Type B pancreatic cell (in vitro differentiated cells): ENCODE results near the gene GBGT1. TPM values are rescaled to one million over a fixed set of nuclear protein-coding genes. Genes with fewer than 3 reads are reported as not detected.

ENCODE experiments used
- DNase-seq: peaks from one replicate; pipeline ENCODE4 v3.0.0; 2021; ENCODE audit warnings: mixed read lengths; ENCODE audit not compliant: unreplicated experiment; ENCODE audit errors: extremely low spot score
- H3K27ac Mint-ChIP-seq: 2 replicates; pipeline ENCODE4 v1.8.0; 2021; ENCODE audit warnings: mild to moderate bottlenecking, mixed read lengths
- H3K27me3 Mint-ChIP-seq: 2 replicates; pipeline ENCODE4 v1.8.0; 2021; ENCODE audit warnings: mixed read lengths
- H3K36me3 Mint-ChIP-seq: 2 replicates; pipeline ENCODE4 v1.8.0; 2021; ENCODE audit warnings: mixed read lengths
- H3K4me1 Mint-ChIP-seq: one replicate; pipeline ENCODE4 v1.8.0; 2021; ENCODE audit warnings: mixed read lengths; ENCODE audit not compliant: unreplicated experiment
- H3K4me3 Mint-ChIP-seq: 2 replicates; pipeline ENCODE4 v1.8.0; 2021; ENCODE audit warnings: mild to moderate bottlenecking, mixed read lengths
- H3K9me3 Mint-ChIP-seq: 2 replicates; pipeline ENCODE4 v1.8.0; 2021; ENCODE audit warnings: mixed read lengths
- total RNA-seq: library from RNA; stranded (reverse); gene quantifications from 2 replicates; pipeline ENCODE4 v1.2.1, GENCODE V29; 2021; ENCODE audit warnings: low replicate concordance
- TF ChIP-seq, protein P1 (sequence below): fragments of 200-600 bp; sonication (generic); conservative IDR thresholded peaks from 2 replicates; pipeline ENCODE4 v1.5.0; 2021; ENCODE audit warnings: antibody characterized with exemption, mild to moderate bottlenecking

The GBGT1 gene
- total RNA-seq, 1 donor from 2014 or later: 21.0 TPM

DNA sequence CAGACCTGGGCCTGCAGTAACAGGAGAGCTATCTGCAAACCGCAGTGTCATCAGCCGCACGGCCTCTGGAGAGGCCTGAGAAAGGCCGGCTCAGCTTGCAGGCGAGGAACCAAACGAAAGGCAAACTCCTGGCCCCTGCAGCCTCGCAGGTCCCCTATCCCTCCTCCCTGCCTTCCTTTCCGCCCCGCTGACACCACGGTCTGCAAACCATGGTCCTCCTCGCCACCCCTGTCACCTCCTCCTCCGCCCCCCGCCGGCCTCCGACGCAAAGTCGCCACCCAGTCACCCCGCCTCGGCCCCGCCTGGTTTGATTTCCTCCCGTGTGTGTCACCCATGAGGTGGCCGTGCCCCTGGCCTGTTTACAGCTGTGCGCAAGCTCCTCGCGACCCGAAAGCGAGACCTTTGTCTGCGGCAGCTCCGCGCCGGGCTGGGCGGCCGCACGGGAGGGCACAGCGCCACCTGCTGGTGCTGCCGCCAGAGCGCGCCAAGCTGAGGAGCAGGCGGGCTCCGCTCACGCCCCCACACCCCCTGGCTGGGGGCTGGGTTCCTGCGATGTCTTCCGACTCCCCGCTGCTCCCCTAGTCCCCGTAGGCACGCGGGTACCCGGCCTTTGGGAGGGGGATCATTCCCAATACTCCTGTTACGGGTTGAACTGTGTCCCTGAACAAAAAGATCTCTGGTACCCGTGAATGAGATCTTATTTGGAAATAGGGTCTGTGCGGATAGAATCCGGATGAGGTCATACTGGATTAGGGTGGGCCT is 19.4 kb downstream of the GBGT1 start:
- Mint-ChIP-seq H3K4me1 (peaks cover 25% of the 10 kb centered on the region), H3K4me3 (peak overlapping the region; percentile 81), H3K9me3 (no peaks in the 10 kb centered on the region), H3K36me3 (no peaks in the 10 kb centered on the region), H3K27ac (peak overlapping the region; percentile 96), H3K27me3 (no peaks in the 10 kb centered on the region)
- TF ChIP-seq, protein P1, sequence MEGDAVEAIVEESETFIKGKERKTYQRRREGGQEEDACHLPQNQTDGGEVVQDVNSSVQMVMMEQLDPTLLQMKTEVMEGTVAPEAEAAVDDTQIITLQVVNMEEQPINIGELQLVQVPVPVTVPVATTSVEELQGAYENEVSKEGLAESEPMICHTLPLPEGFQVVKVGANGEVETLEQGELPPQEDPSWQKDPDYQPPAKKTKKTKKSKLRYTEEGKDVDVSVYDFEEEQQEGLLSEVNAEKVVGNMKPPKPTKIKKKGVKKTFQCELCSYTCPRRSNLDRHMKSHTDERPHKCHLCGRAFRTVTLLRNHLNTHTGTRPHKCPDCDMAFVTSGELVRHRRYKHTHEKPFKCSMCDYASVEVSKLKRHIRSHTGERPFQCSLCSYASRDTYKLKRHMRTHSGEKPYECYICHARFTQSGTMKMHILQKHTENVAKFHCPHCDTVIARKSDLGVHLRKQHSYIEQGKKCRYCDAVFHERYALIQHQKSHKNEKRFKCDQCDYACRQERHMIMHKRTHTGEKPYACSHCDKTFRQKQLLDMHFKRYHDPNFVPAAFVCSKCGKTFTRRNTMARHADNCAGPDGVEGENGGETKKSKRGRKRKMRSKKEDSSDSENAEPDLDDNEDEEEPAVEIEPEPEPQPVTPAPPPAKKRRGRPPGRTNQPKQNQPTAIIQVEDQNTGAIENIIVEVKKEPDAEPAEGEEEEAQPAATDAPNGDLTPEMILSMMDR: peak; percentile 100
- DNase-seq: peak; percentile 86

GRCh38 chr9:133143639-133144141 is 20.0 kb downstream of the GBGT1 start:
- no peaks in the 10 kb centered on the region for H3K9me3 Mint-ChIP-seq
- TF ChIP-seq, protein P1: no peak
- H3K27ac Mint-ChIP-seq: peak overlapping the region; percentile 96
- H3K36me3 Mint-ChIP-seq: no peaks in the 10 kb centered on the region
- DNase-seq: no peak
- H3K4me3 Mint-ChIP-seq: peak overlapping the region; percentile 81
- H3K27me3 Mint-ChIP-seq: no peaks in the 10 kb centered on the region
- peaks cover 25% of the 10 kb centered on the region for H3K4me1 Mint-ChIP-seq

- Mint-ChIP-seq H3K9me3 (no peaks in the 10 kb centered on the region), H3K27ac (peak overlapping the region; percentile 84), H3K4me3 (peak overlapping the region; percentile 70), H3K36me3 (no peaks in the 10 kb centered on the region), H3K27me3 (no peaks in the 10 kb centered on the region), H3K4me1 (peaks cover 25% of the 10 kb centered on the region)
- TF ChIP-seq, protein P1: no peak
- DNase-seq: no peak
These were observed 20.8 kb downstream of the GBGT1 start for GRCh38 chr9:133142684-133143622.

DNA sequence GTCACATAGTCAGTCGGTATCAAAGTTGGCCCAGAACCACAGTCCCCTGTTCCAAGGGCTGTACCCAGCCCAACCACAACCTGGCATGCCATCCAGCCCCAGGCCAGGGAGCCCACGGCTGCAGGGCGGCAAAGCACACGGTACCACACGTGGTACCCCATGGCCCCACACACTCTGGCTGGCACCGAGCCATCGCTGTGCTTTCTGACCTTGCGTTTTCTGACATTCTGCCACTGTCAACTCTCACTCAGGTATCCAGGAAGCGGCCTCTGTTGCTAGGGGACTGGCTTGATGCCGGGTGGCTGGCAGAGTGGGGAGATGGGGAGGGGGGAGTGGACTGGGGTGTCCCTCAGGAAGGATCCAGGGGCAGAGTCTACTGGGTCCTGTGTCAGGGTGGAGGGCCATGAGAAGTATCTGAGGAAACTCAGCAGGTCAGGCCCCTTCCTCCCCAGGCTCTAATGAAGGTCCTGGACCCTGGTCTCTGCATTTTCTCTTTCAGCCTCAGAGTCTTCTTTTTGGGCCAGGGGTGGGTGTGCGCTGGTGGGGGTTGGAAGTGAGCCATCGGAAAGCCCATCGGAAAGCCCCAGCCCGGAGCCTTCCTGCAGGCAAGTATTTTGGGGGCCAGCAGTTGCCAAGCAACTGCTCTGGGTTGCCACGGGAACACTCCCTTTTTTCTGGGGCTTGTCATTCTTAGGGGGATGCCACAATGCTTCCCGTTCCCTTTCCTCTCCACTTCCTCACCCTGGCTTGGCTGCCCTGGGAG is 21.7 kb downstream of the GBGT1 start:
- Mint-ChIP-seq H3K9me3 (no peaks in the 10 kb centered on the region), H3K27ac (peak overlapping the region; percentile 84), H3K4me3 (no peak overlapping the region), H3K36me3 (no peaks in the 10 kb centered on the region), H3K4me1 (peaks cover 19% of the 10 kb centered on the region), H3K27me3 (no peaks in the 10 kb centered on the region)
- no peak for DNase-seq
- TF ChIP-seq, protein P1: no peak

DNA sequence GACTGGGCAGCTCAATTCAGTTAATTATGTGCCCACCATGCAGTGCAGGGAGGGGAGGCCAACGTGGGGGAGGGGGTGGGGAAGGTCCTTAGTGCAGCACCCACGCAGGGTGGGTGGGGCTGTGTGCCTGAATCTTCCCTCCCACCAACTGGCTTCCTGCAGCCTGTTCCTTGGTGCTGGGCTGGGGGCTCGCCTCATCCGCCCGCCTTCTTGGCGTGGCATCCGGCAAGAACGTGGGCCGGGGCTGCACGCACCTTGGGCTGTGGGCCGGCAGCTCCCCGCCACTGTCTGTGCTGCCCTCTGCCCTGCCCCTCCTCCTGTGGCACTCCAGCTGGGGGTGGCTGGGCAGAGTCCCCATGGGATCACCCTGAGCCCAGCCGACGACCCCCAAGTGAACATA is 23.1 kb downstream of the GBGT1 start:
- Mint-ChIP-seq H3K27me3 (no peaks in the 10 kb centered on the region), H3K36me3 (no peaks in the 10 kb centered on the region), H3K4me1 (peaks cover 20% of the 10 kb centered on the region), H3K4me3 (no peak overlapping the region), H3K9me3 (no peaks in the 10 kb centered on the region), H3K27ac (peak overlapping the region; percentile 50)
- TF ChIP-seq, protein P1: no peak
- no peak for DNase-seq
